Neural progenitor cell (in vitro differentiated cells): ENCODE data around the gene SERPINI2. TPM values are rescaled to one million over a fixed set of nuclear protein-coding genes. Genes with fewer than 3 reads are reported as not detected.

Experiments used
- DNase-seq: peaks from one replicate; pipeline ENCODE4 v3.0.0-alpha.2; 2016; ENCODE audit warnings: low spot score
- H2AFZ ChIP-seq: fragments of 200-600 bp; sonication (generic); replicated peaks from 2 replicates; pipeline ENCODE4 v1.6.1; 2016; ENCODE audit warnings: antibody characterized with exemption
- H3F3A ChIP-seq: fragments of 200-600 bp; sonication (generic); 2 replicates; pipeline ENCODE4 v1.6.1; 2016; ENCODE audit warnings: antibody characterized with exemption, low read depth
- H3K27ac ChIP-seq: fragments of 200-600 bp; sonication (generic); 2 replicates; pipeline ENCODE4 v1.5.1; 2016; ENCODE audit warnings: mild to moderate bottlenecking
- H3K27me3 ChIP-seq: fragments of 200-600 bp; sonication (generic); 2 replicates; pipeline ENCODE4 v1.6.1; 2016; ENCODE audit warnings: mild to moderate bottlenecking, moderate library complexity
- H3K36me3 ChIP-seq: fragments of 200-600 bp; sonication (generic); 2 replicates; pipeline ENCODE4 v1.5.1; 2016
- H3K4me1 ChIP-seq: fragments of 200-600 bp; sonication (generic); 2 replicates; pipeline ENCODE4 v1.6.1; 2016; ENCODE audit warnings: mixed run types
- H3K4me2 ChIP-seq: fragments of 200-600 bp; sonication (generic); 2 replicates; pipeline ENCODE4 v1.6.1; 2016
- H3K4me3 ChIP-seq: fragments of 200-600 bp; sonication (generic); 2 replicates; pipeline ENCODE4 v1.5.1; 2016
- H3K79me2 ChIP-seq: fragments of 200-600 bp; sonication (generic); 2 replicates; pipeline ENCODE4 v1.6.1; 2016; ENCODE audit warnings: low read depth
- H3K9ac ChIP-seq: fragments of 200-600 bp; sonication (generic); 2 replicates; pipeline ENCODE4 v1.6.1; 2016
- H3K9me3 ChIP-seq: fragments of 200-600 bp; sonication (generic); 2 replicates; pipeline ENCODE4 v1.5.1; 2016; ENCODE audit warnings: low read depth
- H4K20me1 ChIP-seq: fragments of 200-600 bp; sonication (generic); 2 replicates; pipeline ENCODE4 v1.6.1; 2016; ENCODE audit warnings: low read depth
- H3K27ac Mint-ChIP-seq: 3 replicates; pipeline ENCODE4 v1.8.0; 2021; ENCODE audit warnings: mixed read lengths
- H3K27me3 Mint-ChIP-seq: 2 replicates; pipeline ENCODE4 v1.8.0; 2022; ENCODE audit warnings: low read depth, mild to moderate bottlenecking, inconsistent platforms, moderate library complexity, mixed read lengths; ENCODE audit not compliant: insufficient read depth
- H3K36me3 Mint-ChIP-seq: 3 replicates; pipeline ENCODE4 v1.8.0; 2021; ENCODE audit warnings: mixed read lengths
- H3K4me1 Mint-ChIP-seq: 3 replicates; pipeline ENCODE4 v1.8.0; 2021; ENCODE audit warnings: mixed read lengths
- H3K4me3 Mint-ChIP-seq: 3 replicates; pipeline ENCODE4 v1.8.0; 2021; ENCODE audit warnings: mild to moderate bottlenecking, moderate library complexity, mixed read lengths
- H3K9me3 Mint-ChIP-seq: 3 replicates; pipeline ENCODE4 v1.8.0; 2020; ENCODE audit warnings: mixed read lengths
- EZH2 ChIP-seq: fragments of 200-600 bp; sonication (generic); IDR thresholded peaks from 2 replicates; pipeline ENCODE4 v1.6.1; 2017; ENCODE audit warnings: antibody characterized with exemption, mild to moderate bottlenecking, moderate library complexity
- EZH2phosphoT487 ChIP-seq: fragments of 200-600 bp; sonication (generic); IDR thresholded peaks from 2 replicates; pipeline ENCODE4 v1.6.1; 2017; ENCODE audit warnings: antibody characterized with exemption
- total RNA-seq: library from RNA; depleted of rRNA; stranded (reverse); fragments of >200 nt; gene quantifications from 2 replicates; pipeline ENCODE4 v1.2.3, GENCODE V29; 2015; ENCODE audit warnings: low replicate concordance
- TF ChIP-seq, protein P1 (sequence below): fragments of 200-600 bp; sonication (generic); IDR thresholded peaks from 2 replicates; pipeline ENCODE4 v1.5.1; 2017; ENCODE audit warnings: antibody characterized with exemption, mild to moderate bottlenecking

The SERPINI2 gene
- total RNA-seq, 1 donor from 2014 or later = not detected

DNA sequence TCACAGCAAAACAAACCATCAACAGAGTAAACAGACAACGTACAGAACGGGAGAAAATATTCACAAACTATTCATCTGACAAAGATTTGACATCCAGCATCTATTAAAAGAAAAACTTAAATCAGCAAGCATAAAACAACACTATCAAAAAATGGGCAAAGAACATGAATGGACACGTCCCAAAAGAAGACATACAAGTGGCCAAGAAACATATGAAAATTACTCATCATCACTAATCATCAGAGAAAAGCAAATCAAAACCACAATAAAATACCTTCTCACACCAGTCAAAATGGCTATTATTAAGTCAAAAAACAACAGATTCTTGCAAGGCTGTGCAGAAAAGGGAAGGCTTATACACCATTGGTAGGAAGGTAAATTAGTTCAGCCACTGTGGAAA, 13.7 kb upstream of the SERPINI2 start:
- no peak for DNase-seq
- Histone ChIP-seq H3K4me2 (no peak overlapping the region), H3K27me3 (no peaks in the 10 kb centered on the region), H3K36me3 (no peaks in the 10 kb centered on the region), H3K79me2 (no peaks in the 10 kb centered on the region), H3K9me3 (no peaks in the 10 kb centered on the region), H3F3A (no peaks in the 10 kb centered on the region), H3K4me1 (no peaks in the 10 kb centered on the region), H2AFZ (no peak overlapping the region), H4K20me1 (no peaks in the 10 kb centered on the region), H3K27ac (no peak overlapping the region), H3K9ac (no peak overlapping the region), H3K4me3 (no peak overlapping the region)
- peaks cover 2% of the 10 kb centered on the region for H3K27me3 Mint-ChIP-seq
- peaks cover 6% of the 10 kb centered on the region for H3K4me1 Mint-ChIP-seq
- H3K9me3 Mint-ChIP-seq = no peaks in the 10 kb centered on the region
- H3K27ac Mint-ChIP-seq = no peak overlapping the region
- no peak for TF ChIP-seq EZH2phosphoT487
- TF ChIP-seq, protein P1, sequence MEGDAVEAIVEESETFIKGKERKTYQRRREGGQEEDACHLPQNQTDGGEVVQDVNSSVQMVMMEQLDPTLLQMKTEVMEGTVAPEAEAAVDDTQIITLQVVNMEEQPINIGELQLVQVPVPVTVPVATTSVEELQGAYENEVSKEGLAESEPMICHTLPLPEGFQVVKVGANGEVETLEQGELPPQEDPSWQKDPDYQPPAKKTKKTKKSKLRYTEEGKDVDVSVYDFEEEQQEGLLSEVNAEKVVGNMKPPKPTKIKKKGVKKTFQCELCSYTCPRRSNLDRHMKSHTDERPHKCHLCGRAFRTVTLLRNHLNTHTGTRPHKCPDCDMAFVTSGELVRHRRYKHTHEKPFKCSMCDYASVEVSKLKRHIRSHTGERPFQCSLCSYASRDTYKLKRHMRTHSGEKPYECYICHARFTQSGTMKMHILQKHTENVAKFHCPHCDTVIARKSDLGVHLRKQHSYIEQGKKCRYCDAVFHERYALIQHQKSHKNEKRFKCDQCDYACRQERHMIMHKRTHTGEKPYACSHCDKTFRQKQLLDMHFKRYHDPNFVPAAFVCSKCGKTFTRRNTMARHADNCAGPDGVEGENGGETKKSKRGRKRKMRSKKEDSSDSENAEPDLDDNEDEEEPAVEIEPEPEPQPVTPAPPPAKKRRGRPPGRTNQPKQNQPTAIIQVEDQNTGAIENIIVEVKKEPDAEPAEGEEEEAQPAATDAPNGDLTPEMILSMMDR = no peak
- no peak for TF ChIP-seq EZH2
- H3K4me3 Mint-ChIP-seq = no peak overlapping the region
- no peaks in the 10 kb centered on the region for H3K36me3 Mint-ChIP-seq

DNA sequence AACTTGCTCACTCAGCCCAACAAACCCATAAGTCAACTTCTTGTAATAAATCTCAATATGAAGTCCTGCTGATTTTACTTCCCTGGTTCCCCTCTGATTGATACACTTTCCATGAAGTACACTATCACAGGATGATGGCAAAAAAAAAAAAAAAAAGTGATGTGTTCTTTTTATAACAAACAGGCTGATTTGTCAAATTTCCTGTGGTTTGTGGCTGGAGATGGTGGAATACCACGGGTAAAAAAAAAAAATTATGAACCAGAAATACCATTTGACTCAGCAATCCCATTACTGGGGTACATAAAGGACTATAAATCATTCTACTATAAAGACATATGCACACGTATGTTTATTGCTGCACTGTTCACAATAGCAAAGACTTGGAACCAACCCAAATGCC, 10.7 kb upstream of the SERPINI2 start:
- no peaks in the 10 kb centered on the region for H3K36me3 ChIP-seq
- no peak overlapping the region for H2AFZ ChIP-seq
- Mint-ChIP-seq H3K36me3 (no peaks in the 10 kb centered on the region), H3K27me3 (peaks cover 2% of the 10 kb centered on the region), H3K4me1 (no peaks in the 10 kb centered on the region), H3K9me3 (no peaks in the 10 kb centered on the region), H3K4me3 (no peak overlapping the region), H3K27ac (no peak overlapping the region)
- no peaks in the 10 kb centered on the region for H3K27me3 ChIP-seq
- H4K20me1 ChIP-seq = no peaks in the 10 kb centered on the region
- no peaks in the 10 kb centered on the region for H3F3A ChIP-seq
- no peaks in the 10 kb centered on the region for H3K79me2 ChIP-seq
- H3K9me3 ChIP-seq = no peaks in the 10 kb centered on the region
- TF ChIP-seq EZH2phosphoT487 (no peak), EZH2 (no peak)
- TF ChIP-seq, protein P1 = no peak
- H3K9ac ChIP-seq = no peak overlapping the region
- no peak overlapping the region for H3K27ac ChIP-seq
- H3K4me1 ChIP-seq = no peaks in the 10 kb centered on the region
- H3K4me3 ChIP-seq = no peak overlapping the region
- no peak overlapping the region for H3K4me2 ChIP-seq
- DNase-seq = no peak

DNA sequence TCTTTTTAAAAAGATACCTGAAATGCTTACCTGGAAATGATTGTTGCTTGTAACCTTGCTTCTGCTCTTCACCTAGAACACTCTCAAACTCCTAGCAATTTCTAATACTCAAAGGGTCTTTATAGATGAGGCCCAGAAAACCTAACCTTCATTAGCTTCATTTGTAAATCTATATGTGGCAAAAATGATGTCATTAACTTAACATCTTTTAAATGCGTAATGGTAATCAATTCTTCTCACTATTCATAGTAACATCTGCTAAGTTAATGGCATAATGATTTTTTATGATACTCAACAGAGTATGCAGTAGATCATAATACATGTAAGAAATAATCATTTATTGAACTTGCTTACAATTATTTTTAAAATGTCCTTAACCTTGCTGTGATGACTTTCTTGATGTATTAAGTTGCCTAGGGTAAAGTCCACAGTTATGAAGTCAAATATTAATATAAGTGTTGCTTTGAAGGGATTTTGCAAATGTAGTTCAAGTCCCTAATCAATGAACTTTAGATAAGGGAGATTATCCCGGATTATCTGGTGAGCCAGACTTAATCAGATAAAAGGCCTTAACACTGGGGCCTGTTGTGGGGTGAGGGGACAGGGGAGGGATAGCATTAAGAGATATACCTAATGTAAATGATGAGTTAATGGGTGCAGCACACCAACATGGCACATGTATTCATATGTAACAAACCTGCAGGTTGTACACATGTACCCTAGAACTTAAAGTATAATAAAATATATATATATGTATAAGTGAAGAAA, 10.1 kb upstream of the SERPINI2 start:
- Histone ChIP-seq H3K27ac (no peak overlapping the region), H2AFZ (no peak overlapping the region), H3K9me3 (no peaks in the 10 kb centered on the region), H4K20me1 (no peaks in the 10 kb centered on the region), H3K36me3 (no peaks in the 10 kb centered on the region), H3K27me3 (no peaks in the 10 kb centered on the region), H3K9ac (no peak overlapping the region), H3K4me2 (no peak overlapping the region), H3K4me1 (no peaks in the 10 kb centered on the region), H3F3A (no peaks in the 10 kb centered on the region), H3K4me3 (no peak overlapping the region), H3K79me2 (no peaks in the 10 kb centered on the region)
- Mint-ChIP-seq H3K27ac (no peak overlapping the region), H3K27me3 (peaks cover 2% of the 10 kb centered on the region), H3K9me3 (no peaks in the 10 kb centered on the region), H3K4me3 (no peak overlapping the region), H3K4me1 (no peaks in the 10 kb centered on the region), H3K36me3 (no peaks in the 10 kb centered on the region)
- DNase-seq = no peak
- TF ChIP-seq EZH2phosphoT487 (no peak), EZH2 (no peak)
- TF ChIP-seq, protein P1 = no peak
